ENCODE results near the gene COL4A5.
"Not testable (repeated sequence)": the region's sequence is repeated elsewhere in the genome, so short reads cannot be mapped to it uniquely, and the experiment has no call there.

Gene COL4A5

GRCh38 chrX:108439426-108439942, at the start of gene COL4A5:
COL4A5 (plus strand) TSS chrX:108439838; CDS start chrX:108440126, 288 bp downstream.
- DNase-seq (ENCODE audit: low read depth in 2 of 2) = no peak

- DNase-seq (ENCODE audit: low read depth in 2 of 2) = not testable (repeated sequence)
Measured at GRCh38 chrX:108390976-108391717, 48.5 kb upstream of the COL4A5 start.

- no peak for DNase-seq (ENCODE audit: low read depth in 2 of 2)
Measured at GRCh38 chrX:108396188-108396891, 43.3 kb upstream of the COL4A5 start.

GRCh38 chrX:108396986-108397385, 42.7 kb upstream of the COL4A5 start:
- no peak for DNase-seq (ENCODE audit: low read depth in 2 of 2)

- no peak for DNase-seq (ENCODE audit: low read depth in 2 of 2)
Measured at GRCh38 chrX:108397627-108398391, 41.8 kb upstream of the COL4A5 start.

- DNase-seq (ENCODE audit: low read depth in 2 of 2) = no peak
Measured at GRCh38 chrX:108399418-108400165, 40.0 kb upstream of the COL4A5 start.

GRCh38 chrX:108412783-108413182, 26.9 kb upstream of the COL4A5 start:
- no peak for DNase-seq (ENCODE audit: low read depth in 2 of 2)

- no peak for DNase-seq (ENCODE audit: low read depth in 2 of 2)
Measured at GRCh38 chrX:108415146-108415545, 24.5 kb upstream of the COL4A5 start.

- no peak for DNase-seq (ENCODE audit: low read depth in 2 of 2)
Measured at GRCh38 chrX:108415891-108416290, 23.7 kb upstream of the COL4A5 start.

- DNase-seq (ENCODE audit: low read depth in 2 of 2) = no peak
Measured at GRCh38 chrX:108417257-108417656, 22.4 kb upstream of the COL4A5 start.

GRCh38 chrX:108419401-108419800, 20.2 kb upstream of the COL4A5 start:
- DNase-seq (ENCODE audit: low read depth in 2 of 2) = no peak

GRCh38 chrX:108420481-108420880, 19.2 kb upstream of the COL4A5 start:
- no peak for DNase-seq (ENCODE audit: low read depth in 2 of 2)

- no peak for DNase-seq (ENCODE audit: low read depth in 2 of 2)
Measured at GRCh38 chrX:108426262-108426661, 13.4 kb upstream of the COL4A5 start.

GRCh38 chrX:108435261-108435660, 4.4 kb upstream of the COL4A5 start:
- DNase-seq (ENCODE audit: low read depth in 2 of 2) = no peak

- DNase-seq (ENCODE audit: low read depth in 2 of 2) = no peak
Measured at GRCh38 chrX:108437349-108438109, 2.1 kb upstream of the COL4A5 start.

- DNase-seq (ENCODE audit: low read depth in 2 of 2) = no peak
Measured at GRCh38 chrX:108438110-108438623, 1.5 kb upstream of the COL4A5 start, which contains the start of gene COL4A6. COL4A6 (minus strand) TSS chrX:108438422; CDS start chrX:108438196, 226 bp downstream.

- no peak for DNase-seq (ENCODE audit: low read depth in 2 of 2)
Measured at GRCh38 chrX:108439961-108440696, 491 bp downstream of the COL4A5 start.

GRCh38 chrX:108442901-108443464, 3.3 kb downstream of the COL4A5 start:
- DNase-seq (ENCODE audit: low read depth in 2 of 2) = no peak

GRCh38 chrX:108447303-108447702, 7.7 kb downstream of the COL4A5 start:
- DNase-seq (ENCODE audit: low read depth in 2 of 2) = no peak

All from stimulated activated CD8-positive, alpha-beta memory T cell treated with anti-CD3 and anti-CD28 coated beads, Interleukin-7, amount 100 ng/mL, for 4 hours (primary cell).